HG02884 (cell line): ENCODE measurements around the gene UCN.
"Not testable (repeated sequence)": the region's sequence is repeated elsewhere in the genome, so short reads cannot be mapped to it uniquely, and the experiment has no call there.

Experiments
- ATAC-seq: cut with Tn5 transposase; IDR thresholded peaks from one replicate; pipeline ENCODE4 v1.9.1; 2021; ENCODE audit warnings: mild to moderate bottlenecking, moderate library complexity; ENCODE audit not compliant: unreplicated experiment

Gene UCN

GRCh38 chr2:27308359-27308881 is at the start of gene UCN:
TSS of gene UCN (minus strand) at chr2:27308445. CDS start at chr2:27307895, 550 bp downstream.
- ATAC-seq = no peak

GRCh38 chr2:27356382-27357181 is 48.3 kb upstream of the UCN start, which contains the start of gene GTF3C2:
TSS of gene GTF3C2 (minus strand) at chr2:27356764. CDS start at chr2:27343554, 13,210 bp downstream.
- peak; percentile 65 for ATAC-seq

DNA sequence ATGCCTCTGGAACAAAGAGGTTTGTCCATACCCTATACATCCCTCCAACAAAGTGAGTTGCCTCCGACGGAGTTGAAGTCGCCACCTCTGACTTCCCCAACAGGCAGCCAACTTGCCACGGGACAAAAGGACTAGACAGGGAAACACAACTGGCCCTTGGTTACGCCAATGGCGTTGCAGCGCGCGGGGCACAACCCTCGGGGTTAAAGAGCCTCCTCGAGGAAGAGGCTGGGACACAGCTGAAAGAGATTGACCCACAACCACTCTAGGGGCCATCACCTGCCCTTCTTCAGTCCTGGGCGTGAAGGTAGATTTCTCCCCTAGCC is 47.8 kb upstream of the UCN start:
- ATAC-seq = peak; percentile 25

- ATAC-seq = no peak
Measured at GRCh38 chr2:27354597-27354927, 46.3 kb upstream of the UCN start.

- no peak for ATAC-seq
Measured at GRCh38 chr2:27353762-27354596, 45.7 kb upstream of the UCN start.

GRCh38 chr2:27353386-27353761 is 45.1 kb upstream of the UCN start:
- not testable (repeated sequence) for ATAC-seq

GRCh38 chr2:27351802-27352598 is 43.8 kb upstream of the UCN start:
- ATAC-seq = no peak

- ATAC-seq = no peak
Measured at GRCh38 chr2:27350106-27350693, 42.0 kb upstream of the UCN start.

GRCh38 chr2:27347641-27348040 is 39.4 kb upstream of the UCN start:
- no peak for ATAC-seq

GRCh38 chr2:27336173-27336572 is 27.9 kb upstream of the UCN start:
- no peak for ATAC-seq

- no peak for ATAC-seq
Measured at GRCh38 chr2:27335311-27335710, 27.1 kb upstream of the UCN start.

- no peak for ATAC-seq
Measured at GRCh38 chr2:27324720-27325119, 16.5 kb upstream of the UCN start.

GRCh38 chr2:27323596-27324285 is 15.5 kb upstream of the UCN start:
- no peak for ATAC-seq

GRCh38 chr2:27322766-27323595 is 14.7 kb upstream of the UCN start, which contains the start of gene MPV17:
TSS of gene MPV17 (minus strand) at chr2:27323097. CDS start at chr2:27322517, 580 bp downstream.
- peak; percentile 87 for ATAC-seq

DNA sequence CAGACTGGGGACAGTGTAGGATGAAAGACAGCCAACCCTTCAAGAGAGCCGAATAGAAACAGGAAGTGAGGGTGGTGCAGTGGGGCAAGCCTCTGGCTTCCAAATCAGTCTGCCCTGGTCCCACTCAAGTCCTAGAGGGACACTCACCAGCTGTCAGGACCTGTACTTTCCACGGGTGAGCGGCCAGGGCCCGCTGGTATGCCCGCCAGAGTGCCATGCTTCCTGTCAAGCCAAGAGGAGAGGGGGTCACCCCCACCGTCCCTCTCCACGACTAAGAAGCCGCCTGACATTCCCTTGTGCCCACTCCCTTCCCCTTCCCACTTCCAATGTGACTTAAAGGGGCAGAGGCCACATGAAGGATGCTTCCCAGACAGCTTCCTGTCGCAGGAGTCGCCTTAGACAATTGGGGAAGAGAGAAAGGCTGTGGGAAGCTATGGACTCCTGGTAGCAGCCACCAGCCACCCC is 14.1 kb upstream of the UCN start:
- peak; percentile 9 for ATAC-seq

DNA sequence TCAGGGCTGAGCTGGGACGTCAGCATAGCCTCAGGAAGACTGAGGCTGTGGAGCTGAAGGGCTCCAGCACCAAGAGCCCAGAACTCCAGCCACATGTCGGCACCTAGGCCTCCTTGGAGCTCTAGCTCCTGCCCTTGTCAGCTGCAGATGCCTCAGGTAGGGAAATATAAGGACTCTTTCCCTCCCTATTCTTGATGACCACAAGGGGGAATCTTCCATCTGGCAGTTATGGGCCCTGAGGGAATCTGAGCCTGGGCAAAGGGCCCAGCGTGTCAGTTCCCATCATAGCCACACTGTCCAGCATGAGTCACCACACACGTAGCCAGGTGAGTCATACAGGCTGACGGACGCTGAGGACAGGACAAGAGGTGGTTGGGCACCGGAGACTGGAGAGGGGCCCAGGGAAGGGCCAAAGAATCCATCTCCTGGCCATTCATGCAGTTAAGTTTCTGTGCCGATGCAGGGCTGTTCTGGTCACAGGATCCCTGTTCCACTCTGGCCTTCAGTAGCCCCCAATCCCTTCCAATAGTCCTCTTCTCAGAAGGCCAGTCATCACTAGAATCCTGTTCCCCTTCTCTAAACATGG is 12.8 kb upstream of the UCN start:
- ATAC-seq = no peak

- not testable (repeated sequence) for ATAC-seq
Measured at GRCh38 chr2:27319839-27320238, 11.6 kb upstream of the UCN start.

DNA sequence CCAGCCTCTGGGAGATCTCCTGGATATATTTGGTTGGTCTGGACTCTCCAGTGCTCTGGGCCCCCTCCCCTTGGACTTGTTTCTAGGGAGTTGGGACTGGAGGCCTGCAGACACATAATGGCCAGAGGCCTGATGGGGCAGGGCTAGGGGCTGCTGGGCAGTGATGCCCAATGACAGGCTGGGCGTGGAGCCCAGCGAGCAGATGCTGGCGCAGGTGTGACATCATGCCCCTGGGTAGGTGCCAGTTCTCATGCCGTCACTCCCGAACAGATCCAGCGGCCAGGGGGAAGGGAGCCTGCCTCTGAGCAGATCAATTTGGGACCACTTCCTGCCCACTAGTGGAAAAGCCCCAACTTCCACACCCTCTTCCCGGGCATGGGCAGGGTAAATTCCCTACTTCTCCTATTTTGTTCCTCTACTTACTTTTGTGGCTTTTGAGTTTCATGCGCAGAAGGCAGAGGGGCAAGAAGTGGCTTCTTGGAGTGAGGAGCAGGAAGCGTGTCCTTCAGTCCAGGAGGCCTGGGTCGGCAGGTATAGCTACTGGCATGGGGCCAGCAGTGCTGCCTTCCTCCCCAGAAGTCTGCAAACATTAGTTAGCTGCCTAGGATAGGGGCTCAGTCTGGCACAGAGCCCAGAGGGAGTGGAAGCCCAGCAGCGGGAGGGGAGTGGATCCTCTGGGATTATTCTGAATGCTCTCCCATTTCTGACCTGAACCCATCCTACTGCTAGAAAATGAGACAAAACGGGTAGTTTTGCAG is 8.6 kb upstream of the UCN start:
- ATAC-seq = no peak
